GM12865 (cell line): ENCODE measurements around the gene CCNT2.
"Not testable (repeated sequence)": the region's sequence is repeated elsewhere in the genome, so short reads cannot be mapped to it uniquely, and the experiment has no call there.

ENCODE experiments used
- DNase-seq: peaks from one replicate; pipeline ENCODE4 v3.0.0; 2010; ENCODE audit warnings: low read depth
- H3K4me3 ChIP-seq: 2 replicates; pipeline ENCODE4 v1.5.1; 2011; ENCODE audit warnings: mild to moderate bottlenecking, low read depth, low read length, control low read depth
- CTCF ChIP-seq: IDR thresholded peaks from 2 replicates; pipeline ENCODE4 v1.5.1; 2011; ENCODE audit warnings: low read length, control low read depth, low read depth, inconsistent platforms; ENCODE audit not compliant: insufficient read depth; ENCODE audit errors: missing control alignments

Gene CCNT2

GRCh38 chr2:134884435-134884834, 34.2 kb upstream of the CCNT2 start:
- DNase-seq, result no peak
- no peak for TF ChIP-seq CTCF
- no peak overlapping the region for H3K4me3 ChIP-seq

- TF ChIP-seq CTCF, result no peak
- no peak for DNase-seq
- H3K4me3 ChIP-seq, result no peak overlapping the region
Observed at GRCh38 chr2:134892282-134893035, 26.2 kb upstream of the CCNT2 start.

- no peak overlapping the region for H3K4me3 ChIP-seq
- no peak for TF ChIP-seq CTCF
- no peak for DNase-seq
Observed at GRCh38 chr2:134897932-134898331, 20.7 kb upstream of the CCNT2 start.

GRCh38 chr2:134899204-134899603, 19.4 kb upstream of the CCNT2 start:
- no peak overlapping the region for H3K4me3 ChIP-seq
- no peak for DNase-seq
- no peak for TF ChIP-seq CTCF

- TF ChIP-seq CTCF, result no peak
- H3K4me3 ChIP-seq, result no peak overlapping the region
- DNase-seq, result no peak
Observed at GRCh38 chr2:134900151-134900550, 18.5 kb upstream of the CCNT2 start.

- H3K4me3 ChIP-seq, DNase-seq: not testable (repeated sequence)
Observed at GRCh38 chr2:134903701-134904100, 14.9 kb upstream of the CCNT2 start.

GRCh38 chr2:134905168-134905567, 13.5 kb upstream of the CCNT2 start:
- no peak overlapping the region for H3K4me3 ChIP-seq
- no peak for TF ChIP-seq CTCF
- no peak for DNase-seq

- no peak overlapping the region for H3K4me3 ChIP-seq
- DNase-seq, result no peak
- TF ChIP-seq CTCF, result no peak
Observed at GRCh38 chr2:134906726-134907125, 11.9 kb upstream of the CCNT2 start.

- DNase-seq, H3K4me3 ChIP-seq: not testable (repeated sequence)
Observed at GRCh38 chr2:134907441-134908116, 11.0 kb upstream of the CCNT2 start.
